ENCODE data around the gene KCNT2. TPM values are rescaled to one million over a fixed set of nuclear protein-coding genes. Genes with fewer than 3 reads are reported as not detected.

KCNT2 gene
- total and polyA plus RNA-seq, 4 donors: 1.7 to 11.2 (median 6.8) TPM

GRCh38 chr1:196214866-196215265 lies 393.4 kb downstream of the KCNT2 start:
- DNase-seq (ENCODE audit: low spot score): no peak
- no peak overlapping the region for H3K4me3 ChIP-seq (ENCODE audit: low read depth in 1 of 3, low read length in 3 of 3)
- 86% methylated on average over 2 of the region's 2 CpGs for WGBS

GRCh38 chr1:196209983-196210382 lies 398.3 kb downstream of the KCNT2 start:
- TF ChIP-seq ZBTB33 (IDR thresholded peaks at IDR 0.05) (no peak), HNF4G (IDR thresholded peaks at IDR 0.05) (no peak), SP1 (IDR thresholded peaks at IDR 0.05) (no peak), HNF4A (conservative IDR thresholded peaks at IDR 0.05) (no peak), YY1 (IDR thresholded peaks at IDR 0.05) (no peak), RAD21 (IDR thresholded peaks at IDR 0.05) (no peak), ATF3 (IDR thresholded peaks at IDR 0.05) (no peak), GABPA (IDR thresholded peaks at IDR 0.05 in 1 of 2, conservative IDR thresholded peaks at IDR 0.05 in 1 of 2) (no peak), FOXA1 (IDR thresholded peaks at IDR 0.05) (no peak), RXRA (IDR thresholded peaks at IDR 0.05) (no peak), FOXA2 (IDR thresholded peaks at IDR 0.05) (no peak), TAF1 (conservative IDR thresholded peaks at IDR 0.05) (no peak), REST (IDR thresholded peaks at IDR 0.05) (no peak), NR2F2 (IDR thresholded peaks at IDR 0.05) (no peak), JUND (IDR thresholded peaks at IDR 0.05) (no peak)

More at GRCh38 chr1:196214866-196215265, 393.4 kb downstream of the KCNT2 start:
- H3K9ac ChIP-seq (ENCODE audit: low read depth in 1 of 2, low read length in 2 of 2): no peak overlapping the region
- H3K36me3 ChIP-seq (ENCODE audit: control insufficient read depth in 4 of 4, insufficient read depth in 3 of 4, low read depth in 1 of 4, low read length in 3 of 4): no peaks in the 10 kb centered on the region
- H3K27me3 ChIP-seq (ENCODE audit: control insufficient read depth in 4 of 4, insufficient read depth in 4 of 4, low read length in 3 of 4): no peaks in the 10 kb centered on the region
- peaks cover 0 to 3% (median 2%) of the 10 kb centered on the region in 4 donors for H3K9me3 ChIP-seq (ENCODE audit: control insufficient read depth in 4 of 4, low read length in 3 of 4)
- TF ChIP-seq TAF1 (conservative IDR thresholded peaks at IDR 0.05) (no peak), HNF4A (conservative IDR thresholded peaks at IDR 0.05) (no peak), ZBTB33 (IDR thresholded peaks at IDR 0.05) (no peak), MAX (IDR thresholded peaks at IDR 0.05) (no peak), SP1 (IDR thresholded peaks at IDR 0.05) (no peak), EGR1 (IDR thresholded peaks at IDR 0.05; ENCODE audit: low read depth in 2 of 2) (no peak), FOXA2 (IDR thresholded peaks at IDR 0.05) (no peak), ATF3 (IDR thresholded peaks at IDR 0.05) (no peak)
- no peaks in the 10 kb centered on the region for H3K4me1 ChIP-seq (ENCODE audit: control insufficient read depth in 4 of 4, insufficient read depth in 4 of 4, low read length in 3 of 4)
- no peak overlapping the region for H3K27ac ChIP-seq (ENCODE audit: low read depth in 1 of 2, low read length in 2 of 2)

More at GRCh38 chr1:196209983-196210382, 398.3 kb downstream of the KCNT2 start:
- DNase-seq (ENCODE audit: low spot score): no peak
- H3K9me3 ChIP-seq (ENCODE audit: control insufficient read depth in 4 of 4, low read length in 3 of 4): no peaks in the 10 kb centered on the region
- H3K36me3 ChIP-seq (ENCODE audit: control insufficient read depth in 4 of 4, insufficient read depth in 3 of 4, low read depth in 1 of 4, low read length in 3 of 4): no peaks in the 10 kb centered on the region
- H3K27ac ChIP-seq (ENCODE audit: low read depth in 1 of 2, low read length in 2 of 2): no peak overlapping the region
- H3K9ac ChIP-seq (ENCODE audit: low read depth in 1 of 2, low read length in 2 of 2): no peak overlapping the region
- 70% methylated on average over 2 of the region's 2 CpGs for WGBS
- no peak overlapping the region for H3K4me3 ChIP-seq (ENCODE audit: low read depth in 1 of 3, low read length in 3 of 3)
- H3K27me3 ChIP-seq (ENCODE audit: control insufficient read depth in 4 of 4, insufficient read depth in 4 of 4, low read length in 3 of 4): no peaks in the 10 kb centered on the region
- H3K4me1 ChIP-seq (ENCODE audit: control insufficient read depth in 4 of 4, insufficient read depth in 4 of 4, low read length in 3 of 4): no peaks in the 10 kb centered on the region

All from liver (tissue), 9 donors.